ENCODE results near the gene EPB41. TPM values are rescaled to one million over a fixed set of nuclear protein-coding genes. Genes with fewer than 3 reads are reported as not detected.
A peak's percentile ranks its signal among the peaks of the same experiment; 100 is the strongest.
"Not testable (repeated sequence)": the region's sequence is repeated elsewhere in the genome, so short reads cannot be mapped to it uniquely, and the experiment has no call there.

The EPB41 gene
- total and polyA plus RNA-seq, 7 donors: 13.2 to 35.1 (median 27.1) TPM

- H3K9me3 ChIP-seq: no peaks in the 10 kb centered on the region
- no peaks in the 10 kb centered on the region for H3K27me3 ChIP-seq
- no peak overlapping the region for H3K4me3 ChIP-seq
- H3K36me3 ChIP-seq: peaks cover 0 to 23% (median 3%) of the 10 kb centered on the region in 4 donors
- H3K4me1 ChIP-seq: no peaks in the 10 kb centered on the region
- no peak overlapping the region for H3K27ac ChIP-seq
- TF ChIP-seq EP300 (IDR thresholded peaks at IDR 0.05) (no peak), CTCF (IDR thresholded peaks at IDR 0.05) (no peak), POLR2A (IDR thresholded peaks at IDR 0.05) (no peak), POLR2AphosphoS5 (IDR thresholded peaks at IDR 0.05) (no peak)
- no peak for DNase-seq
- intact Hi-C loops (cut with DNase I): no loop called here
Observed at GRCh38 chr1:29044010-29044409, 129.6 kb downstream of the EPB41 start.

- 96 to 100% methylated on average over 1 of the region's 1 CpG for WGBS, 2 donors
Observed at GRCh38 chr1:29045663-29046062, 131.3 kb downstream of the EPB41 start.

GRCh38 chr1:29047142-29047541, 132.8 kb downstream of the EPB41 start:
- H3K27ac ChIP-seq: no peak overlapping the region
- H3K36me3 ChIP-seq: no peaks in the 10 kb centered on the region
- no peak for DNase-seq

More at GRCh38 chr1:29045663-29046062, 131.3 kb downstream of the EPB41 start:
- DNase-seq; H3K27ac ChIP-seq; H3K4me3 ChIP-seq; H3K36me3 ChIP-seq; H3K27me3 ChIP-seq; intact Hi-C loops (cut with DNase I); H3K9me3 ChIP-seq: not testable (repeated sequence)
- peaks cover 0 to 15% (median 3%) of the 10 kb centered on the region in 4 donors for H3K4me1 ChIP-seq

GRCh38 chr1:29050166-29050565, 135.8 kb downstream of the EPB41 start:
- Histone ChIP-seq H3K9me3 (no peaks in the 10 kb centered on the region), H3K4me3 (no peak overlapping the region), H3K4me1 (peaks cover 0 to 37% (median 19%) of the 10 kb centered on the region in 4 donors), H3K27me3 (no peaks in the 10 kb centered on the region), H3K27ac (peak overlapping the region in 2 of 4 donors; percentile 11 to 16), H3K36me3 (no peaks in the 10 kb centered on the region)
- DNase-seq: no peak
- intact Hi-C loops (cut with DNase I): loop anchor here (5.0 to 10.0 kb wide), 2 partner anchors 72 to 125 kb away; partner anchors contain the start of gene TMEM200B
- TF ChIP-seq CTCF (IDR thresholded peaks at IDR 0.05): no peak
- no peak for TF ChIP-seq POLR2A (IDR thresholded peaks at IDR 0.05)
- no peak for TF ChIP-seq EP300 (IDR thresholded peaks at IDR 0.05)
- no peak for TF ChIP-seq POLR2AphosphoS5 (IDR thresholded peaks at IDR 0.05)
- WGBS, 2 donors: 83 to 98% methylated on average over 1 of the region's 1 CpG

More at GRCh38 chr1:29047142-29047541, 132.8 kb downstream of the EPB41 start:
- intact Hi-C loops (cut with DNase I): no loop called here
- H3K4me1 ChIP-seq: peaks cover 0 to 21% (median 6%) of the 10 kb centered on the region in 4 donors
- no peak overlapping the region for H3K4me3 ChIP-seq
- H3K27me3 ChIP-seq: no peaks in the 10 kb centered on the region
- TF ChIP-seq POLR2AphosphoS5 (IDR thresholded peaks at IDR 0.05) (no peak), POLR2A (IDR thresholded peaks at IDR 0.05) (no peak), EP300 (IDR thresholded peaks at IDR 0.05) (no peak), CTCF (IDR thresholded peaks at IDR 0.05) (no peak)
- H3K9me3 ChIP-seq: no peaks in the 10 kb centered on the region
- 93 to 97% methylated on average over 5 of the region's 5 CpGs for WGBS, 2 donors

GRCh38 chr1:29052100-29052499, 137.7 kb downstream of the EPB41 start:
- DNase-seq: no peak
- H3K36me3 ChIP-seq: no peaks in the 10 kb centered on the region
- H3K27me3 ChIP-seq: no peaks in the 10 kb centered on the region
- H3K4me3 ChIP-seq: no peak overlapping the region
- intact Hi-C loops (cut with DNase I): loop anchor here (5.0 to 10.0 kb wide), 2 partner anchors 70 to 123 kb away; partner anchors contain the start of gene TMEM200B
- H3K9me3 ChIP-seq: no peaks in the 10 kb centered on the region
- 34 to 53% methylated on average over 2 of the region's 2 CpGs for WGBS, 2 donors
- TF ChIP-seq CTCF (IDR thresholded peaks at IDR 0.05) (no peak), EP300 (IDR thresholded peaks at IDR 0.05) (no peak), POLR2AphosphoS5 (IDR thresholded peaks at IDR 0.05) (no peak), POLR2A (IDR thresholded peaks at IDR 0.05) (no peak)
- peak overlapping the region in 3 of 4 donors; percentile 4 to 51 (median 25) for H3K27ac ChIP-seq
- peaks cover 0 to 40% (median 23%) of the 10 kb centered on the region in 4 donors for H3K4me1 ChIP-seq

Measured in sigmoid colon (tissue), 7 donors.